Embryonic facial prominence (tissue), 1 donor: ENCODE data around the gene MED16.

Source experiments
- DNase-seq: peaks from one replicate; pipeline ENCODE4 v3.0.0-alpha.2; 2016; ENCODE audit errors: extremely low spot score

Gene MED16

GRCh38 chr19:892894-893689 lies at the start of gene MED16, which contains the start of gene RNU6-9:
Gene MED16 (minus strand): TSS chr19:893187. CDS start chr19:891131, 2,056 bp downstream.
Gene RNU6-9 (plus strand): TSS chr19:893484.
- DNase-seq: peak; percentile 95

GRCh38 chr19:942133-942645 lies 49.2 kb upstream of the MED16 start:
- no peak for DNase-seq

GRCh38 chr19:941292-942132 lies 48.5 kb upstream of the MED16 start:
- no peak for DNase-seq

- DNase-seq: no peak
Observed at GRCh38 chr19:940591-941291, 47.8 kb upstream of the MED16 start.

- no peak for DNase-seq
Observed at GRCh38 chr19:939922-940321, 46.9 kb upstream of the MED16 start.

GRCh38 chr19:939439-939838 lies 46.5 kb upstream of the MED16 start:
- no peak for DNase-seq

GRCh38 chr19:938233-938923 lies 45.4 kb upstream of the MED16 start:
- DNase-seq: no peak

GRCh38 chr19:937259-937694 lies 44.3 kb upstream of the MED16 start:
- no peak for DNase-seq

GRCh38 chr19:936175-936546 lies 43.2 kb upstream of the MED16 start:
- DNase-seq: no peak

- no peak for DNase-seq
Observed at GRCh38 chr19:934865-935479, 42.0 kb upstream of the MED16 start.

- no peak for DNase-seq
Observed at GRCh38 chr19:934197-934840, 41.3 kb upstream of the MED16 start.

- DNase-seq: no peak
Observed at GRCh38 chr19:933553-933882, 40.5 kb upstream of the MED16 start.

- no peak for DNase-seq
Observed at GRCh38 chr19:932648-933552, 39.9 kb upstream of the MED16 start.

- no peak for DNase-seq
Observed at GRCh38 chr19:931860-932647, 39.1 kb upstream of the MED16 start.

- no peak for DNase-seq
Observed at GRCh38 chr19:929891-930258, 36.9 kb upstream of the MED16 start.

- no peak for DNase-seq
Observed at GRCh38 chr19:929203-929890, 36.4 kb upstream of the MED16 start.

- DNase-seq: no peak
Observed at GRCh38 chr19:928471-929202, 35.6 kb upstream of the MED16 start.
